Testis (tissue), 3 donors: ENCODE results near the gene SMG1. TPM values are rescaled to one million over a fixed set of nuclear protein-coding genes. Genes with fewer than 3 reads are reported as not detected.

Source experiments
- DNase-seq: peaks from one replicate; pipeline ENCODE4 v3.0.0-alpha.2; 2019
- H3K27ac ChIP-seq, 2 donors: fragments of 200-600 bp; sonication (generic); one replicate each; pipeline ENCODE4 v1.5.1; 2019
- H3K27me3 ChIP-seq: fragments of 200-600 bp; sonication (generic); one replicate; pipeline ENCODE4 v1.5.1; 2019
- H3K36me3 ChIP-seq: fragments of 200-600 bp; sonication (generic); one replicate; pipeline ENCODE4 v1.5.1; 2017; ENCODE audit warnings: low read depth; ENCODE audit errors: missing control alignments
- H3K4me1 ChIP-seq: fragments of 200-600 bp; sonication (generic); one replicate; pipeline ENCODE4 v1.5.1; 2019
- H3K4me3 ChIP-seq, 2 donors: fragments of 200-600 bp; sonication (generic); one replicate each; pipeline ENCODE4 v1.5.1; 2017 to 2019
- H3K9me3 ChIP-seq: fragments of 200-600 bp; sonication (generic); one replicate; pipeline ENCODE4 v1.5.1; 2017
- CTCF ChIP-seq, 3 experiments: fragments of 450-650 bp in 2 of 3; fragments of 200-600 bp in 1 of 3; sonication (generic) in 1 of 3; IDR thresholded peaks; one replicate each; pipeline ENCODE4 v1.5.1; 2016 to 2019; ENCODE audit warnings: antibody characterized with exemption in 3 of 3, mild to moderate bottlenecking in 2 of 3, moderate library complexity in 1 of 3
- POLR2A ChIP-seq: fragments of 450-650 bp; IDR thresholded peaks from one replicate; pipeline ENCODE4 v1.6.1; 2017; ENCODE audit warnings: antibody characterized with exemption, mild to moderate bottlenecking, moderate library complexity
- WGBS, 2 donors: methylation state at CpG; one replicate each; pipeline ENCODE4 v1.1.5; 2018; 5-methylcytosine and 5-hydroxymethylcytosine counted together
- intact Hi-C: fragments of 100-400 bp; cut with DNase I; formaldehyde crosslinking; loops from one replicate; pipeline ENCODE4 v1.15.1; 2023; ENCODE audit warnings: low total_unique reads
- polyA plus RNA-seq: library from polyadenylated mRNA; stranded (reverse); fragments of 350-450 nt; fragmentation: Illumina TruSeq; extraction: RNeasy Lipid Tissue Mini Kit (QIAGEN cat#74804); gene quantifications from one replicate; pipeline ENCODE4 v1.2.3, GENCODE V29; 2014; ENCODE audit warnings: low read depth, low replicate concordance; ENCODE audit not compliant: insufficient read depth
- total RNA-seq, 2 donors: library from RNA; depleted of rRNA; stranded (reverse); fragments of >200 nt; gene quantifications; one replicate each; pipeline ENCODE4 v1.2.3, GENCODE V29; 2016

SMG1 gene
- total and polyA plus RNA-seq, 3 donors from 2014 or later: 32.3 to 138 (median 113) TPM

- H3K36me3 ChIP-seq: no peaks in the 10 kb centered on the region
- peaks cover 8% of the 10 kb centered on the region for H3K4me1 ChIP-seq
- no peaks in the 10 kb centered on the region for H3K27me3 ChIP-seq
- intact Hi-C loops: no loop called here
- DNase-seq: no peak
- no peak overlapping the region for H3K4me3 ChIP-seq
- no peaks in the 10 kb centered on the region for H3K9me3 ChIP-seq
- H3K27ac ChIP-seq: no peak overlapping the region
- TF ChIP-seq POLR2A: no peak
- TF ChIP-seq CTCF (IDR thresholded peaks at IDR 0.05): no peak
- WGBS, 2 donors: 54 to 70% methylated on average over 5 of the region's 5 CpGs
These were observed 122.4 kb downstream of the SMG1 start for GRCh38 chr16:18803569-18804462.

GRCh38 chr16:18802767-18803343 lies 123.4 kb downstream of the SMG1 start:
- TF ChIP-seq POLR2A (no peak), CTCF (IDR thresholded peaks at IDR 0.05) (no peak)
- H3K36me3 ChIP-seq: no peaks in the 10 kb centered on the region
- no peak overlapping the region for H3K27ac ChIP-seq
- H3K9me3 ChIP-seq: no peaks in the 10 kb centered on the region
- intact Hi-C loops: no loop called here
- H3K4me3 ChIP-seq: peak overlapping the region; percentile 84 to 88
- 58 to 69% methylated on average over 16 of the region's 16 CpGs for WGBS, 2 donors
- DNase-seq: no peak
- H3K4me1 ChIP-seq: peaks cover 8% of the 10 kb centered on the region
- no peaks in the 10 kb centered on the region for H3K27me3 ChIP-seq

- WGBS, 2 donors: 1 to 3% methylated on average over 13 to 73 of the region's 77 CpGs
- peaks cover 8% of the 10 kb centered on the region for H3K4me1 ChIP-seq
- H3K27ac ChIP-seq: peak within 1 kb of the TSS; percentile 67 to 89
- TF ChIP-seq CTCF (IDR thresholded peaks at IDR 0.05) (peak; percentile 85 to 98 (median 96)), POLR2A (peak; percentile 100)
- intact Hi-C loops: no loop called here
- H3K36me3 ChIP-seq: no peaks in the 10 kb centered on the region
- no peaks in the 10 kb centered on the region for H3K9me3 ChIP-seq
- peak within 1 kb of the TSS; percentile 84 to 88 for H3K4me3 ChIP-seq
- peak; percentile 100 for DNase-seq
- H3K27me3 ChIP-seq: no peaks in the 10 kb centered on the region
These were observed 124.8 kb downstream of the SMG1 start, which contains the start of gene ARL6IP1 for GRCh38 chr16:18801145-18801972. TSS of gene ARL6IP1 (minus strand) at chr16:18801549. CDS start at chr16:18801466, 83 bp downstream.

GRCh38 chr16:18800775-18801144 lies 125.4 kb downstream of the SMG1 start:
- Histone ChIP-seq H3K36me3 (no peaks in the 10 kb centered on the region), H3K27ac (peak overlapping the region; percentile 51 to 80), H3K27me3 (no peaks in the 10 kb centered on the region), H3K4me1 (peaks cover 8% of the 10 kb centered on the region), H3K9me3 (no peaks in the 10 kb centered on the region), H3K4me3 (peak overlapping the region; percentile 84 to 88)
- TF ChIP-seq POLR2A: no peak
- TF ChIP-seq CTCF (IDR thresholded peaks at IDR 0.05): no peak
- 0 to 1% methylated on average over 15 of the region's 15 CpGs for WGBS, 2 donors
- DNase-seq: no peak
- intact Hi-C loops: no loop called here
